SK-N-SH (cell line): ENCODE results near the gene DBNL. TPM values are rescaled to one million over a fixed set of nuclear protein-coding genes. Genes with fewer than 3 reads are reported as not detected.
A peak's percentile ranks its signal among the peaks of the same experiment; 100 is the strongest.
"Not testable (repeated sequence)": the region's sequence is repeated elsewhere in the genome, so short reads cannot be mapped to it uniquely, and the experiment has no call there.

Experiments
- CTCF ChIA-PET: fragments of 300-600, 350-600 bp; formaldehyde crosslinking; extraction: SDS; loops from one replicate; lab custom pipeline; 2021; lab: Yijun Ruan, JAX
- POLR2A ChIA-PET: fragments of 350-600 bp; sonication (Branson Sonifier 250); formaldehyde crosslinking; extraction: SDS; loops from one replicate; lab custom pipeline; 2020; ENCODE audit warnings: antibody characterized with exemption, inconsistent platforms; lab: Yijun Ruan, JAX
- DNase-seq: peaks from one replicate; pipeline ENCODE4 v3.0.0; 2012
- H2AFZ ChIP-seq: fragments of 200-600 bp; sonication (generic); 2 replicates; pipeline ENCODE4 v1.8.1; 2016; ENCODE audit warnings: antibody characterized with exemption, mild to moderate bottlenecking, low read depth
- H3F3A ChIP-seq: fragments of 200-600 bp; sonication (generic); replicated peaks from 2 replicates; pipeline ENCODE3; 2016; ENCODE audit warnings: antibody characterized with exemption, mild to moderate bottlenecking; ENCODE audit not compliant: insufficient read depth
- H3K27ac ChIP-seq, 2 experiments: fragments of 200-500 bp in 1 of 2; fragments of 200-600 bp in 1 of 2; sonication (Bioruptor generic) in 1 of 2; sonication (generic), shearing (Covaris generic) in 1 of 2; 2 replicates each; pipeline versions ENCODE4 v1.5.1 to v1.6.1; 2014 to 2016; ENCODE audit warnings: low read depth in 2 of 2, inconsistent platforms in 1 of 2, low read length in 1 of 2, mild to moderate bottlenecking in 1 of 2, mixed read lengths in 1 of 2
- H3K27me3 ChIP-seq: fragments of 200-600 bp; sonication (generic), shearing (Covaris generic); 2 replicates; pipeline ENCODE4 v1.6.1; 2016; ENCODE audit warnings: mixed run types; ENCODE audit not compliant: insufficient read depth
- H3K36me3 ChIP-seq, 2 experiments: fragments of 200-500 bp in 1 of 2; fragments of 200-600 bp in 1 of 2; sonication (Bioruptor generic) in 1 of 2; sonication (generic) in 1 of 2; replicated peaks in 1 of 2; 2 replicates each; pipeline versions ENCODE3 to v1.5.1; 2014 to 2016; ENCODE audit warnings: low read length in 1 of 2, mild to moderate bottlenecking in 1 of 2; ENCODE audit not compliant: insufficient read depth in 2 of 2, control insufficient read depth in 1 of 2
- H3K4me1 ChIP-seq, 2 experiments: fragments of 200-500 bp in 1 of 2; fragments of 200-600 bp in 1 of 2; sonication (Bioruptor generic) in 1 of 2; sonication (generic), shearing (Covaris generic) in 1 of 2; 2 replicates each; pipeline versions ENCODE4 v1.5.1 to v1.6.1; 2014 to 2016; ENCODE audit warnings: low read depth in 1 of 2, low read length in 1 of 2, mixed run types in 1 of 2; ENCODE audit not compliant: insufficient read depth in 2 of 2, control insufficient read depth in 1 of 2
- H3K4me2 ChIP-seq: fragments of 200-600 bp; sonication (generic), shearing (Covaris generic); 2 replicates; pipeline ENCODE4 v1.6.1; 2017; ENCODE audit warnings: mixed run types
- H3K4me3 ChIP-seq, 2 experiments: fragments of 200-500 bp in 1 of 2; fragments of 200-600 bp in 1 of 2; sonication (Bioruptor generic) in 1 of 2; sonication (generic), shearing (Covaris generic) in 1 of 2; 2 replicates each; pipeline versions ENCODE4 v1.5.1 to v1.8.1; 2014 to 2016; ENCODE audit warnings: low read depth in 2 of 2, inconsistent platforms in 1 of 2, low read length in 1 of 2, mild to moderate bottlenecking in 1 of 2, mixed read lengths in 1 of 2, moderate library complexity in 1 of 2
- H3K79me2 ChIP-seq: fragments of 200-600 bp; sonication (generic); 2 replicates; pipeline ENCODE4 v1.8.1; 2017; ENCODE audit warnings: mild to moderate bottlenecking; ENCODE audit not compliant: insufficient read depth
- H3K9ac ChIP-seq: fragments of 200-600 bp; sonication (generic); 2 replicates; pipeline ENCODE4 v1.6.1; 2017; ENCODE audit warnings: mixed run types
- H3K9me2 ChIP-seq: fragments of 200-600 bp; sonication (generic); 2 replicates; pipeline ENCODE4 v1.6.1; 2017; ENCODE audit warnings: mixed run types
- H3K9me3 ChIP-seq: fragments of 200-600 bp; sonication (generic); 2 replicates; pipeline ENCODE4 v1.6.1; 2017; ENCODE audit warnings: mixed run types, mild to moderate bottlenecking, moderate library complexity
- H4K20me1 ChIP-seq: fragments of 200-600 bp; sonication (generic); 2 replicates; pipeline ENCODE4 v1.6.1; 2017; ENCODE audit warnings: mild to moderate bottlenecking, mixed run types; ENCODE audit not compliant: insufficient read depth
- ELF1 ChIP-seq: IDR thresholded peaks from 2 replicates; pipeline ENCODE4 v1.4.0; 2012
- EZH2phosphoT487 ChIP-seq: fragments of 200-600 bp; sonication (generic); IDR thresholded peaks from 2 replicates; pipeline ENCODE4 v1.6.1; 2017; ENCODE audit warnings: low read depth, mixed run types, mild to moderate bottlenecking, antibody characterized with exemption, moderate library complexity, borderline replicate concordance
- FOSL2 ChIP-seq: IDR thresholded peaks from 2 replicates; pipeline ENCODE4 v1.4.0; 2012; ENCODE audit warnings: low read depth, mild to moderate bottlenecking, moderate library complexity, borderline replicate concordance
- FOXJ3 ChIP-seq: sonication (generic); formaldehyde crosslinking; IDR thresholded peaks from 2 replicates; pipeline ENCODE4 v1.5.1; 2020; ENCODE audit warnings: mild to moderate bottlenecking, missing genetic modification reagents
- FOXM1 ChIP-seq: IDR thresholded peaks from 2 replicates; pipeline ENCODE4 v1.4.0; 2012; ENCODE audit warnings: low read depth, mild to moderate bottlenecking
- GATA2 ChIP-seq: sonication (generic); formaldehyde crosslinking; IDR thresholded peaks from 2 replicates; pipeline ENCODE4 v1.5.0; 2020; ENCODE audit warnings: mild to moderate bottlenecking, missing genetic modification reagents
- JUND ChIP-seq: IDR thresholded peaks from 2 replicates; pipeline ENCODE4 v1.4.0; 2012
- MXI1 ChIP-seq: IDR thresholded peaks from 2 replicates; pipeline ENCODE4 v1.6.1; 2012; ENCODE audit warnings: mild to moderate bottlenecking, low read depth, low read length, improper control_type of control experiment
- NFIC ChIP-seq: IDR thresholded peaks from 2 replicates; pipeline ENCODE4 v1.4.0; 2012; ENCODE audit warnings: borderline replicate concordance
- NRF1 ChIP-seq: IDR thresholded peaks from 2 replicates; pipeline ENCODE4 v1.6.1; 2012; ENCODE audit warnings: low read depth, mild to moderate bottlenecking, low read length
- PBX3 ChIP-seq: IDR thresholded peaks from 2 replicates; pipeline ENCODE4; 2012
- POLR2AphosphoS5 ChIP-seq: IDR thresholded peaks from 2 replicates; pipeline ENCODE4 v1.6.1; 2012; ENCODE audit warnings: low read depth, low read length
- RAD21 ChIP-seq: IDR thresholded peaks from 2 replicates; pipeline ENCODE4 v1.6.1; 2012; ENCODE audit warnings: mild to moderate bottlenecking, low read length
- RCOR1 ChIP-seq: fragments of 150-350 bp; IDR thresholded peaks from 2 replicates; pipeline ENCODE4 v1.6.1; 2017; ENCODE audit warnings: antibody characterized with exemption, low read length
- RXRA ChIP-seq: IDR thresholded peaks from 2 replicates; pipeline ENCODE4 v1.4.0; 2012; ENCODE audit warnings: low read depth, mild to moderate bottlenecking, borderline replicate concordance
- SMC3 ChIP-seq: IDR thresholded peaks from 2 replicates; pipeline ENCODE4 v1.6.1; 2012; ENCODE audit warnings: low read depth, low read length, improper control_type of control experiment
- TCF12 ChIP-seq: IDR thresholded peaks from 2 replicates; pipeline ENCODE4 v1.4.0; 2012
- TEAD4 ChIP-seq: IDR thresholded peaks from 2 replicates; pipeline ENCODE4 v1.4.0; 2012; ENCODE audit warnings: mild to moderate bottlenecking, borderline replicate concordance; ENCODE audit not compliant: insufficient read depth
- YY1 ChIP-seq: IDR thresholded peaks from 2 replicates; pipeline ENCODE4 v1.4.0; 2012; ENCODE audit warnings: low read depth, mild to moderate bottlenecking
- WGBS: methylation state at CpG from one replicate; pipeline ENCODE4 v1.1.6; 2017; ENCODE audit warnings: low lambda C conversion rate; 5-methylcytosine and 5-hydroxymethylcytosine counted together
- polyA plus RNA-seq, 3 experiments: library from polyadenylated mRNA; depleted of rRNA; stranded (reverse); fragments of >200 nt; gene quantifications; 2 replicates each; pipeline ENCODE4 v1.2.3, GENCODE V29; 2012
- TF ChIP-seq, protein P1 (sequence below): fragments of 150-350 bp; IDR thresholded peaks from 2 replicates; pipeline ENCODE4 v1.6.1; 2016; ENCODE audit warnings: mild to moderate bottlenecking, low read depth, low read length

The DBNL gene
- polyA plus RNA-seq, 1 of the 3 experiments (the other 2 are of a cell fraction), result 244 TPM

- H3K9ac ChIP-seq, H3K4me2 ChIP-seq, DNase-seq, H3K36me3 ChIP-seq, H4K20me1 ChIP-seq, CTCF ChIA-PET, H3K27me3 ChIP-seq, H3K9me2 ChIP-seq, H3F3A ChIP-seq, H3K4me1 ChIP-seq, H2AFZ ChIP-seq, H3K9me3 ChIP-seq, H3K27ac ChIP-seq: not testable (repeated sequence)
- POLR2A ChIA-PET, result interaction anchor here (1.4 kb wide), 1 partner anchor 21 kb away, joined by 4 read pairs; no protein-coding TSS in a partner anchor
- Histone ChIP-seq H3K4me3 (peak overlapping the region in 1 of 2 experiments; percentile 6; a peak in 1 of 4 replicates), H3K79me2 (peaks cover 10% of the 10 kb centered on the region)
- WGBS, result 8% methylated on average over 24 of the region's 46 CpGs
Measured at GRCh38 chr7:44040493-44040891, 4.0 kb upstream of the DBNL start.

DNA sequence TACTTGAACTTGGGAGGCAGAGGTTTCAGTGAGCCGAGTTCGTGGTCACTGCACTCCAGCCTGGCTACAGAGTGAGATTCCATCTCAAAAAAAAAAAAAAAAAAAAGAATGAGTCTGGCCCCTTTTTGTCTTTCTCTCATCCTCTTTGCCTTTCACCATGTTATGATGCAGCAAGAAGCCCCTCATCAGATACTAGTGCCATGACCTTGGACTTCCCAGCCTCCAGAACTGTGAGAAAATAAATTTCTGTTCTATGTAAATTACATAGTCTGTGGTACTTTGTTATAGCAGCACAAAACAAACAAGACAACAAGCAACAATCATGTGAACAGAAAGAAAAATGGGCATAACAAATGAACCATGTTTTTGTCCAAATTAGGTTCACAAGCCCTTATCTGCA, 2.3 kb upstream of the DBNL start:
- Histone ChIP-seq H3K27me3 (no peaks in the 10 kb centered on the region), H3K4me1 (peaks cover 9 to 25% of the 10 kb centered on the region in 2 experiments), H3K79me2 (peaks cover 27% of the 10 kb centered on the region), H3K9ac (no peak overlapping the region), H3K36me3 (peaks cover 8 to 14% of the 10 kb centered on the region in 2 experiments), H2AFZ (no peak overlapping the region), H3K4me3 (no peak overlapping the region), H3K4me2 (no peak overlapping the region), H4K20me1 (peaks cover 14% of the 10 kb centered on the region), H3F3A (peaks cover 8% of the 10 kb centered on the region), H3K9me3 (no peaks in the 10 kb centered on the region), H3K27ac (no peak overlapping the region), H3K9me2 (no peaks in the 10 kb centered on the region)
- CTCF ChIA-PET, result no interaction called here
- DNase-seq, result no peak
- TF ChIP-seq RXRA (no peak), RAD21 (no peak), SMC3 (no peak), NFIC (no peak), PBX3 (no peak), MXI1 (no peak), JUND (no peak), FOSL2 (no peak), EZH2phosphoT487 (no peak)
- TF ChIP-seq, protein P1, sequence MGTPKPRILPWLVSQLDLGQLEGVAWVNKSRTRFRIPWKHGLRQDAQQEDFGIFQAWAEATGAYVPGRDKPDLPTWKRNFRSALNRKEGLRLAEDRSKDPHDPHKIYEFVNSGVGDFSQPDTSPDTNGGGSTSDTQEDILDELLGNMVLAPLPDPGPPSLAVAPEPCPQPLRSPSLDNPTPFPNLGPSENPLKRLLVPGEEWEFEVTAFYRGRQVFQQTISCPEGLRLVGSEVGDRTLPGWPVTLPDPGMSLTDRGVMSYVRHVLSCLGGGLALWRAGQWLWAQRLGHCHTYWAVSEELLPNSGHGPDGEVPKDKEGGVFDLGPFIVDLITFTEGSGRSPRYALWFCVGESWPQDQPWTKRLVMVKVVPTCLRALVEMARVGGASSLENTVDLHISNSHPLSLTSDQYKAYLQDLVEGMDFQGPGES, result no peak
- POLR2A ChIA-PET, result no interaction called here
- 84% methylated on average over 2 of the region's 2 CpGs for WGBS

- H3K27ac ChIP-seq, result peak overlapping the region; percentile 61 to 95
- POLR2A ChIA-PET, result interaction anchor here (0.6 to 1.7 kb wide), 9 partner anchors 9 to 157 kb away, joined by 3 to 11 read pairs (median 6); partner anchors contain the start of genes PGAM2 and YKT6
- TF ChIP-seq PBX3, result no peak
- no peak for TF ChIP-seq MXI1
- TF ChIP-seq YY1, result no peak
- TF ChIP-seq RCOR1, result no peak
- TF ChIP-seq, protein P1, result no peak
- TF ChIP-seq TEAD4, result no peak
- no peak for TF ChIP-seq GATA2
- no peak for TF ChIP-seq FOXJ3 (CRISPR knock-in tag)
- TF ChIP-seq ELF1, result no peak
- TF ChIP-seq FOXM1, result no peak
- TF ChIP-seq NRF1, result no peak
- no peak for TF ChIP-seq TCF12
- no peak for TF ChIP-seq POLR2AphosphoS5
Measured at GRCh38 chr7:44043902-44044301, 600 bp upstream of the DBNL start.

More at GRCh38 chr7:44043902-44044301, 600 bp upstream of the DBNL start:
- Histone ChIP-seq H3K9me2 (no peaks in the 10 kb centered on the region), H3F3A (peaks cover 8% of the 10 kb centered on the region), H3K4me3 (peak overlapping the region; percentile 75 to 94), H2AFZ (peak overlapping the region; percentile 86), H3K79me2 (peaks cover 44% of the 10 kb centered on the region), H3K27me3 (no peaks in the 10 kb centered on the region), H3K9me3 (no peaks in the 10 kb centered on the region), H3K9ac (peak overlapping the region; percentile 80), H3K36me3 (peaks cover 8 to 18% of the 10 kb centered on the region in 2 experiments), H4K20me1 (peaks cover 31% of the 10 kb centered on the region), H3K4me1 (peaks cover 9 to 26% of the 10 kb centered on the region in 2 experiments), H3K4me2 (peak overlapping the region; percentile 90)
- no peak for DNase-seq
- WGBS, result 16% methylated on average over 8 of the region's 8 CpGs
- CTCF ChIA-PET, result interaction anchor here (1.0 to 1.9 kb wide), 5 partner anchors 14 to 152 kb away, joined by 3 to 8 read pairs (median 4); no protein-coding TSS in a partner anchor
